ENCODE measurements around the gene GPR89A. TPM values are rescaled to one million over a fixed set of nuclear protein-coding genes. Genes with fewer than 3 reads are reported as not detected.

GPR89A gene
- total RNA-seq, 1 experiment from 2014 or later, result 19.5 TPM

DNA sequence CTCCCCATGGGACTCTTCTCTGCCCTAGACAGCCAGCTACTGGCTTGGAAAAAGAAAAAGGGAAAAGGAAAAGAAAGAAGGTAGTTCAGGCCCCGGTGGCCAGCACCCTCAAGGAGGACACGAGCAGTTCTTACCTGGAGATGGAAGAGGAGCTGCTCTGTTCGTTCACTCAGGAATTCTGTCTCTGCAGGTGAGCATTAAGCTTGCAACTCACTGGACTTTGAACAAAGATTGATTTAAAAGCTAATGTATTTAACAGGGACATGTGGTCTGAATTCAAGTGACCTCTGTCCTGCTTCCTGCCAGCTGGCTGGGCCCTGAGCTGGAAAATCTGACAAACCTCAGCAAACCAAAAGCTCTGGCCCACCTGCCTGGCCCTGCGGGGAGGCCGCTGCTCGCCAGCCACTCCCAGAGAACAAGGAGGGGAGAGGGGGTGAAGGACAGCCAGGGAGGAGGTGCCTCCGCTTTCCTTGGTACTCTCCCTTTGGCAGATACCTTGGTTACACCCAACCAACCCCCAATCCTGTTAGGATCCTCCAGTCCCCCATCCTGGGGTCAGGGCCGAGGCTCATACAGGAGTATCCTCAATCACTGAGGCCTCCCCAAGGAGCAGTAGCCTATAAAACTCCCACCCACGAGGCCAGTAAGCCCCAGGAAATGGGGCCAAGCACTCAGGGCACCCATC, 99.5 kb downstream of the GPR89A start, which contains the start of gene PDZK1:
Gene PDZK1, minus strand, starts transcription at position 186 of the 685 bp plus-strand sequence. CDS start 19,347 bp downstream, outside the sequence.
- H3K36me3 ChIP-seq (ENCODE audit: control insufficient read depth in 1 of 2, insufficient read depth in 2 of 2, low read length in 2 of 2), result no peaks in the 10 kb centered on the region
- H2AFZ ChIP-seq (ENCODE audit: low read depth, low read length, poor library complexity, severe bottlenecking), result no peak within 1 kb of the TSS
- H3K9me3 ChIP-seq (ENCODE audit: control insufficient read depth in 1 of 2, insufficient read depth in 1 of 2, low read depth in 1 of 2, low read length in 2 of 2), result no peaks in the 10 kb centered on the region
- H3K9ac ChIP-seq (ENCODE audit: low read length), result 0 out of 2 replicates have a peak within 1 kb of the TSS, but pooled peaks have one; percentile 10
- BruUV-seq (replicated peaks), result no TSS peak
- no peak within 1 kb of the TSS for H3K4me3 ChIP-seq (replicated peaks in 1 of 2; ENCODE audit: low read depth in 1 of 2, low read length in 2 of 2)
- ChIA-PET RAD21 (ENCODE audit: low non-redundant PET in 1 of 2, low total read pairs in 2 of 2, uncharacterized antibody in 2 of 2, unreplicated experiment in 2 of 2) (no interaction called here), POLR2A (no interaction called here), CTCF (no interaction called here)
- peak within 1 kb of the TSS; percentile 41 for H3K4me2 ChIP-seq (ENCODE audit: low read length)
- no peak within 1 kb of the TSS for H3K27ac ChIP-seq (ENCODE audit: low read depth, low read length)
- ATAC-seq (no peak), DNase-seq (ENCODE audit: low read depth, low spot score) (no peak)
- H4K20me1 ChIP-seq (ENCODE audit: insufficient read depth), result no peaks in the 10 kb centered on the region
- H3K27me3 ChIP-seq (ENCODE audit: insufficient read depth, low read length), result no peaks in the 10 kb centered on the region
- no peaks in the 10 kb centered on the region for H3K9me2 ChIP-seq (ENCODE audit: insufficient read depth)
- H3K79me2 ChIP-seq (ENCODE audit: insufficient read depth, low read length), result no peaks in the 10 kb centered on the region
- H3K4me1 ChIP-seq (ENCODE audit: control insufficient read depth in 1 of 2, insufficient read depth in 2 of 2, low read length in 2 of 2), result peaks cover 4 to 27% of the 10 kb centered on the region in 2 experiments; a peak in 3 of 4 replicates
- intact Hi-C loops (cut with micrococcal nuclease), result no loop called here
- no peak for TF ChIP-seq ZNF274 (IDR thresholded peaks at IDR 0.05; ENCODE audit: low read depth, low read length)

DNA sequence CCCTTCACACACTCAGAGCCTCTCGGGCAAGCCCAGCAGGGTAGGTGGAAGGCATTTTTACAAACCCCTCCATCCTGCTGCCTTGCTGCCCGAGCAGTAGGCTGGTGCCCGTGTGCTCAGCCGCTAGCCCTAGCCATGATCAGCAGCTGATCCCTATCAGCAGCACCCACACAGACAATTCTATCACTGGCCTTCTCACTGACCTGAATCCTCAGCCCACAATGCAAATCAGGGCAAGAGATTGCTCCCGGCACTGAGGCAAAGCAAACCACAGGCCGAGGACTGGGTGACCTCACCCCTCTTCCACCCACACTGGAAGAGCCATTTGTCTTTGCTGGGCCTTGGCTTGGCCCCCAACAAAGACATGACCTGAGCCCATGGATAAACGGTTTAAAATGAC, 100.3 kb downstream of the GPR89A start:
- ATAC-seq (no peak), DNase-seq (ENCODE audit: low read depth, low spot score) (no peak)
- no peak for TF ChIP-seq FOSL1 (IDR thresholded peaks at IDR 0.05; ENCODE audit: low read depth)
- H3K9me2 ChIP-seq (ENCODE audit: insufficient read depth), result no peaks in the 10 kb centered on the region
- H2AFZ ChIP-seq (ENCODE audit: low read depth, low read length, poor library complexity, severe bottlenecking), result no peak overlapping the region
- H3K4me2 ChIP-seq (ENCODE audit: low read length), result no peak overlapping the region
- BruUV-seq (replicated peaks), result no TSS peak
- no peak overlapping the region for H3K4me3 ChIP-seq (replicated peaks in 1 of 2; ENCODE audit: low read depth in 1 of 2, low read length in 2 of 2)
- CTCF ChIA-PET, result no interaction called here
- H3K9me3 ChIP-seq (ENCODE audit: control insufficient read depth in 1 of 2, insufficient read depth in 1 of 2, low read depth in 1 of 2, low read length in 2 of 2), result no peaks in the 10 kb centered on the region
- H3K4me1 ChIP-seq (ENCODE audit: control insufficient read depth in 1 of 2, insufficient read depth in 2 of 2, low read length in 2 of 2), result peaks cover 4 to 27% of the 10 kb centered on the region in 2 experiments; a peak in 3 of 4 replicates
- POLR2A ChIA-PET, result no interaction called here
- H4K20me1 ChIP-seq (ENCODE audit: insufficient read depth), result no peaks in the 10 kb centered on the region
- no peaks in the 10 kb centered on the region for H3K27me3 ChIP-seq (ENCODE audit: insufficient read depth, low read length)
- H3K27ac ChIP-seq (ENCODE audit: low read depth, low read length), result no peak overlapping the region
- RAD21 ChIA-PET (ENCODE audit: low non-redundant PET in 1 of 2, low total read pairs in 2 of 2, uncharacterized antibody in 2 of 2, unreplicated experiment in 2 of 2), result no interaction called here
- no peaks in the 10 kb centered on the region for H3K36me3 ChIP-seq (ENCODE audit: control insufficient read depth in 1 of 2, insufficient read depth in 2 of 2, low read length in 2 of 2)
- intact Hi-C loops (cut with micrococcal nuclease), result no loop called here
- H3K9ac ChIP-seq (ENCODE audit: low read length), result no peak overlapping the region
- H3K79me2 ChIP-seq (ENCODE audit: insufficient read depth, low read length), result no peaks in the 10 kb centered on the region
